Tibial nerve (tissue), 4 donors: ENCODE results near the gene ADGRL3.

ENCODE experiments used
- CTCF ChIP-seq, 5 experiments: fragments of 200-600 bp in 3 of 5; fragments of 450-650 bp in 2 of 5; sonication (generic) in 3 of 5; IDR thresholded peaks; one replicate each; pipeline ENCODE4 v1.5.1; 2016 to 2019; ENCODE audit warnings: antibody characterized with exemption in 5 of 5, mild to moderate bottlenecking in 3 of 5, moderate library complexity in 2 of 5
- EP300 ChIP-seq, 2 donors: sonication (generic); formaldehyde crosslinking; IDR thresholded peaks; one replicate each; pipeline ENCODE4 v1.6.1; 2017; ENCODE audit warnings: antibody characterized with exemption in 2 of 2, mild to moderate bottlenecking in 1 of 2
- POLR2A ChIP-seq, 2 donors: fragments of 450-650 bp; IDR thresholded peaks; one replicate each; pipeline ENCODE4 v1.6.1; 2017; ENCODE audit warnings: antibody characterized with exemption in 2 of 2, mild to moderate bottlenecking in 2 of 2, moderate library complexity in 2 of 2

GRCh38 chr4:61296144-61296543 is 96.0 kb downstream of the ADGRL3 start:
- no peak for TF ChIP-seq CTCF (IDR thresholded peaks at IDR 0.05)
- no peak for TF ChIP-seq POLR2A (IDR thresholded peaks at IDR 0.05)
- TF ChIP-seq EP300 (IDR thresholded peaks at IDR 0.05) = no peak
